IMR-90 (cell line): ENCODE results near the gene NSUN5. TPM values are rescaled to one million over a fixed set of nuclear protein-coding genes. Genes with fewer than 3 reads are reported as not detected.

Experiments
- ATAC-seq: fragments of 200-7000 bp; cut with Tn5 transposase; 2 replicates; pipeline ENCODE4 v1.9.1; 2020; ENCODE audit warnings: low read depth, mild to moderate bottlenecking, moderate library complexity
- BruUV-seq: library from RNA; stranded (reverse); fragments of 400-500 nt; replicated peaks from 2 replicates; lab custom pipeline; 2021; lab: Mats Ljungman, UMichigan
- CTCF ChIA-PET: fragments of 300-600 bp; formaldehyde crosslinking; extraction: SDS; loops from one replicate; lab custom pipeline; 2021; ENCODE audit warnings: antibody characterized with exemption; lab: Yijun Ruan, JAX
- POLR2A ChIA-PET: fragments of 300-600 bp; sonication (Branson Sonifier 250); formaldehyde crosslinking; loops from one replicate; lab custom pipeline; 2022; ENCODE audit warnings: antibody characterized with exemption; ENCODE audit not compliant: unreplicated experiment; lab: Charles Lee
- DNase-seq: peaks from one replicate; pipeline ENCODE4 v3.0.0; 2013
- H2AFZ ChIP-seq: replicated peaks from 2 replicates; pipeline ENCODE3; 2013; ENCODE audit warnings: low read length, mild to moderate bottlenecking; ENCODE audit not compliant: poor library complexity
- H2AK5ac ChIP-seq: 2 replicates; pipeline ENCODE4 v1.6.1; 2013; ENCODE audit warnings: low read depth, low read length, inconsistent platforms
- H2AK9ac ChIP-seq: replicated peaks from 2 replicates; pipeline ENCODE3; 2013; ENCODE audit warnings: mild to moderate bottlenecking, low read depth, low read length, moderate library complexity; ENCODE audit not compliant: poor library complexity
- H2BK120ac ChIP-seq: 2 replicates; pipeline ENCODE4 v1.6.1; 2013; ENCODE audit warnings: low read depth, low read length, inconsistent platforms
- H2BK15ac ChIP-seq: 3 replicates; pipeline ENCODE4 v1.6.1; 2013; ENCODE audit warnings: low read depth, low read length, inconsistent platforms
- H2BK20ac ChIP-seq: 2 replicates; pipeline ENCODE4 v1.6.1; 2013; ENCODE audit warnings: low read depth, mild to moderate bottlenecking, inconsistent platforms, low read length, moderate library complexity
- H2BK5ac ChIP-seq: 2 replicates; pipeline ENCODE4 v1.6.1; 2013; ENCODE audit warnings: mild to moderate bottlenecking, low read depth, low read length, inconsistent platforms; ENCODE audit not compliant: poor library complexity, severe bottlenecking
- H3K14ac ChIP-seq: replicated peaks from 2 replicates; pipeline ENCODE4 v1.6.1; 2013; ENCODE audit warnings: low read depth, low read length, inconsistent platforms
- H3K18ac ChIP-seq: 2 replicates; pipeline ENCODE4 v1.6.1; 2013; ENCODE audit warnings: low read depth, low read length, control low read depth
- H3K23ac ChIP-seq: 2 replicates; pipeline ENCODE4 v1.6.1; 2013; ENCODE audit warnings: low read depth, low read length, inconsistent platforms
- H3K27ac ChIP-seq: 2 replicates; pipeline ENCODE4 v1.5.1; 2013; ENCODE audit warnings: mild to moderate bottlenecking, control low read depth, low read length; ENCODE audit not compliant: insufficient read depth
- H3K27me3 ChIP-seq: 2 replicates; pipeline ENCODE4 v1.6.1; 2013; ENCODE audit warnings: low read length; ENCODE audit not compliant: control insufficient read depth, insufficient read depth
- H3K36me3 ChIP-seq: 2 replicates; pipeline ENCODE4 v1.6.1; 2013; ENCODE audit warnings: low read length, mixed read lengths; ENCODE audit not compliant: control insufficient read depth, insufficient read depth
- H3K4ac ChIP-seq: 2 replicates; pipeline ENCODE4 v1.6.1; 2013; ENCODE audit warnings: low read depth, low read length, inconsistent platforms
- H3K4me1 ChIP-seq: 2 replicates; pipeline ENCODE4 v1.6.1; 2013; ENCODE audit warnings: low read length, mixed read lengths; ENCODE audit not compliant: control insufficient read depth, insufficient read depth
- H3K4me2 ChIP-seq: 2 replicates; pipeline ENCODE4 v1.6.1; 2013; ENCODE audit warnings: low read depth, mild to moderate bottlenecking, control low read depth, low read length, moderate library complexity
- H3K4me3 ChIP-seq: 2 replicates; pipeline ENCODE4 v1.5.1; 2013; ENCODE audit warnings: low read depth, mild to moderate bottlenecking, control low read depth, low read length, moderate library complexity; ENCODE audit not compliant: insufficient read depth
- H3K56ac ChIP-seq: 2 replicates; pipeline ENCODE4 v1.6.1; 2013; ENCODE audit warnings: low read length, inconsistent platforms; ENCODE audit not compliant: insufficient read depth; ENCODE audit errors: extremely low read depth
- H3K79me1 ChIP-seq, 2 experiments: 2 replicates each; pipeline ENCODE4 v1.6.1; 2013; ENCODE audit warnings: low read length in 2 of 2, inconsistent platforms in 1 of 2, low read depth in 1 of 2
- H3K9ac ChIP-seq: 2 replicates; pipeline ENCODE4 v1.6.1; 2013; ENCODE audit warnings: low read depth, low read length, control low read depth
- H3K9me1 ChIP-seq: 2 replicates; pipeline ENCODE4 v1.6.1; 2013; ENCODE audit warnings: low read length, inconsistent platforms; ENCODE audit not compliant: insufficient read depth
- H3K9me3 ChIP-seq: 2 replicates; pipeline ENCODE4 v1.6.1; 2013; ENCODE audit warnings: low read length; ENCODE audit not compliant: control insufficient read depth, insufficient read depth
- H4K20me1 ChIP-seq: 2 replicates; pipeline ENCODE4 v1.6.1; 2013; ENCODE audit warnings: low read length, inconsistent platforms; ENCODE audit not compliant: insufficient read depth
- H4K5ac ChIP-seq: 2 replicates; pipeline ENCODE4 v1.6.1; 2013; ENCODE audit warnings: mild to moderate bottlenecking, low read depth, low read length, control low read depth
- H4K8ac ChIP-seq, 2 experiments: 2 replicates each; pipeline ENCODE4 v1.6.1; 2013; ENCODE audit warnings: low read depth in 2 of 2, low read length in 2 of 2, control low read depth in 1 of 2, inconsistent platforms in 1 of 2
- H4K91ac ChIP-seq: 2 replicates; pipeline ENCODE4 v1.6.1; 2013; ENCODE audit warnings: low read depth, low read length, inconsistent platforms; ENCODE audit not compliant: insufficient read depth
- CTCF ChIP-seq: conservative IDR thresholded peaks from 2 replicates; pipeline ENCODE4 v1.5.1; 2012; ENCODE audit warnings: mild to moderate bottlenecking, low read depth, low read length, improper control_type of control experiment
- MAFK ChIP-seq: IDR thresholded peaks from 2 replicates; pipeline ENCODE4 v1.6.1; 2012; ENCODE audit warnings: low read depth, low read length, improper control_type of control experiment
- MAZ ChIP-seq: IDR thresholded peaks from 2 replicates; pipeline ENCODE4 v1.6.1; 2012; ENCODE audit warnings: low read depth, mild to moderate bottlenecking, low read length, improper control_type of control experiment, moderate library complexity, borderline replicate concordance
- MXI1 ChIP-seq: IDR thresholded peaks from 2 replicates; pipeline ENCODE4 v1.6.1; 2012; ENCODE audit warnings: low read depth, mild to moderate bottlenecking, low read length, moderate library complexity, borderline replicate concordance
- RAD21 ChIP-seq: IDR thresholded peaks from 2 replicates; pipeline ENCODE4 v1.6.1; 2012; ENCODE audit warnings: low read length, improper control_type of control experiment
- RCOR1 ChIP-seq: IDR thresholded peaks from 2 replicates; pipeline ENCODE4 v1.6.1; 2012; ENCODE audit warnings: mild to moderate bottlenecking, low read length, improper control_type of control experiment; ENCODE audit not compliant: insufficient replicate concordance
- RFX5 ChIP-seq: IDR thresholded peaks from 2 replicates; pipeline ENCODE4 v1.8.0; 2012; ENCODE audit warnings: low read depth, mild to moderate bottlenecking, low read length, moderate library complexity
- WGBS, 2 experiments: methylation state at CpG; one replicate each; pipeline versions ENCODE4 v1.1.5 to v1.1.7; 2013; ENCODE audit warnings: missing lambda C conversion rate in 2 of 2; ENCODE audit not compliant: insufficient read length in 1 of 2; ENCODE audit errors: extremely low coverage in 2 of 2; 5-methylcytosine and 5-hydroxymethylcytosine counted together
- dilution Hi-C: fragments of 300-500 bp; cut with HindIII; formaldehyde crosslinking; loops from one replicate; pipeline ENCODE4 v1.14.3; 2018; ENCODE audit warnings: low sequenced_read_pairs; ENCODE audit not compliant: unreplicated experiment
- in situ Hi-C: fragments of 300-500 bp; cut with MboI; formaldehyde crosslinking; loops from 3 replicates; pipeline ENCODE4 v1.14.3; 2019; ENCODE audit warnings: low sequenced_read_pairs, inconsistent platforms, mixed read lengths
- intact Hi-C: fragments of 100-400 bp; cut with micrococcal nuclease; formaldehyde crosslinking; loops from 2 replicates; pipeline ENCODE4 v1.10.0; 2022
- polyA plus RNA-seq, 3 experiments: library from polyadenylated mRNA; depleted of rRNA; stranded (reverse); fragments of >200 nt; gene quantifications; 2 replicates each; pipeline ENCODE4 v1.2.3, GENCODE V29; 2012; ENCODE audit warnings: low replicate concordance in 1 of 3
- total RNA-seq: library from RNA; depleted of rRNA; stranded (reverse); fragments of >200 nt; gene quantifications from 2 replicates; pipeline ENCODE4 v1.2.3, GENCODE V29; 2012
- TF ChIP-seq, protein P1 (sequence below): fragments of 150-350 bp; IDR thresholded peaks from 2 replicates; pipeline ENCODE4 v1.6.1; 2016; ENCODE audit warnings: low read depth, mild to moderate bottlenecking, low read length, moderate library complexity, borderline replicate concordance

The NSUN5 gene
- total and polyA plus RNA-seq, 2 of the 4 experiments (the other 2 are of a cell fraction) = 10.0 to 17.7 TPM

- POLR2A ChIA-PET = no interaction called here
- H2BK5ac ChIP-seq = no peak overlapping the region
- H3K23ac ChIP-seq = no peak overlapping the region
- CTCF ChIA-PET = no interaction called here
- H3K14ac ChIP-seq = no peak overlapping the region
- dilution Hi-C loops = no loop called here
- in situ Hi-C loops = no loop called here
- no peak overlapping the region for H2AFZ ChIP-seq
- H4K91ac ChIP-seq = no peak overlapping the region
- no peak overlapping the region for H3K56ac ChIP-seq
- no peak overlapping the region for H4K5ac ChIP-seq
- no peak overlapping the region for H2BK20ac ChIP-seq
- H3K79me1 ChIP-seq = peaks cover 9 to 28% of the 10 kb centered on the region in 2 experiments; a peak in 3 of 4 replicates
- no peak overlapping the region for H3K4ac ChIP-seq
- no peaks in the 10 kb centered on the region for H3K27me3 ChIP-seq
- TF ChIP-seq MXI1 (no peak), RFX5 (no peak), MAFK (no peak), CTCF (no peak), RCOR1 (no peak), RAD21 (no peak), MAZ (no peak)
- TF ChIP-seq, protein P1, sequence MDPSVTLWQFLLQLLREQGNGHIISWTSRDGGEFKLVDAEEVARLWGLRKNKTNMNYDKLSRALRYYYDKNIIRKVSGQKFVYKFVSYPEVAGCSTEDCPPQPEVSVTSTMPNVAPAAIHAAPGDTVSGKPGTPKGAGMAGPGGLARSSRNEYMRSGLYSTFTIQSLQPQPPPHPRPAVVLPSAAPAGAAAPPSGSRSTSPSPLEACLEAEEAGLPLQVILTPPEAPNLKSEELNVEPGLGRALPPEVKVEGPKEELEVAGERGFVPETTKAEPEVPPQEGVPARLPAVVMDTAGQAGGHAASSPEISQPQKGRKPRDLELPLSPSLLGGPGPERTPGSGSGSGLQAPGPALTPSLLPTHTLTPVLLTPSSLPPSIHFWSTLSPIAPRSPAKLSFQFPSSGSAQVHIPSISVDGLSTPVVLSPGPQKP = no peak
- H3K18ac ChIP-seq = no peak overlapping the region
- no peak overlapping the region for H3K4me3 ChIP-seq
- H2BK120ac ChIP-seq = no peak overlapping the region
- no peak overlapping the region for H3K27ac ChIP-seq
- no TSS peak for BruUV-seq
- H2AK9ac ChIP-seq = no peak overlapping the region
- H3K9me1 ChIP-seq = peaks cover 4% of the 10 kb centered on the region; the same call in 1 of the 2 replicates
- H4K8ac ChIP-seq = no peak overlapping the region
- H3K4me2 ChIP-seq = no peak overlapping the region
- H2AK5ac ChIP-seq = no peak overlapping the region
- no peak for DNase-seq
- no peaks in the 10 kb centered on the region for H3K9me3 ChIP-seq
- WGBS, 2 experiments = 100% methylated on average over 3 of the region's 14 CpGs; no CpG with 5 or more reads in 1 of the 2 experiments
- peaks cover 26% of the 10 kb centered on the region for H3K36me3 ChIP-seq
- H3K9ac ChIP-seq = no peak overlapping the region
- no peak overlapping the region for H2BK15ac ChIP-seq
- intact Hi-C loops = no loop called here
- peaks cover 3% of the 10 kb centered on the region; the same call in 1 of the 2 replicates for H3K4me1 ChIP-seq
- no peaks in the 10 kb centered on the region for H4K20me1 ChIP-seq
- no peak for ATAC-seq
These were observed 4.6 kb downstream of the NSUN5 start for GRCh38 chr7:73304071-73304470.
